GM21515 (cell line): ENCODE results near the gene RGMA.
A peak's percentile ranks its signal among the peaks of the same experiment; 100 is the strongest.
"Not testable (repeated sequence)": the region's sequence is repeated elsewhere in the genome, so short reads cannot be mapped to it uniquely, and the experiment has no call there.

ENCODE experiments used
- ATAC-seq: cut with Tn5 transposase; IDR thresholded peaks from one replicate; pipeline ENCODE4 v1.9.1; 2021; ENCODE audit not compliant: unreplicated experiment

RGMA gene

DNA sequence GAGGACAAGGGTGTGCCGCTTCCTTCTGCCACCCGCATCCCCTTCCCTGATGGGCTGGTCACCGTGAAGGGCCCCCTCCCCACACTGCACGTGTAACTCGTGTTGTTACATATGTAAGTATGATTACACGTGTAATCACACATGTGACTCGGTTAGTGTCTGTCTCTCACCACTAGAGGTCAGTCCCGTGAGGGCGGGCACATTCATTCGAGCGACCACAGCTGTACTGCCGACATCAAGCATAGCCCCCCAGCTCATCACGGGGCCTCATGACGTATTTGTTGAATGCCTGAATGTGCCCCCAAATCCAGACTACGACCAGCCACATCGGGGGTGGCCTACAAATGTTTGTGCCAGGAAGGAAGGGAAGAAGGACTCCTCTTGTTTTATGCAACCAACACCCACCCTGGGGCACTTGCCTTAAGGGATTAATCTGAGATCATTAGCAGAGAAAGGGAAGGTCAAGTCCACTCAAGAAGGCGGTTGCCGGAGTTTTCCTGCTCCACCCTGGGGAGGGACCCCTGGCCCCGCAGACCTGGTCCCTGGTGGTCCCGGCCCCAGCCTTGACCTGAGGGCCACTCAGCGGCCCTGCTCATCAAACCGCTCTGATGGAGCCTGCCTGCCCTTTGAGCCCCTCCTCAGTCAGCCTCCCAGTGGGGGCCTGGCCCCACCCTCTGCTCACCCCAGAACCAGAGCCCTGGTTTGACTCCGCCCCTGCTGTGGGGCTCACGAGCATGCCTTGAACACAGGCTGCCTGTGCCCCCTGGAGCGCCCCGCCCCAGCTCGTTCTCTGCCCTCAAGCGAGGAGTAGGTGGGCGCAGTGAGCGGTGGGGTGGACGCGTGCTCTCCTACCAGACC is 52.8 kb downstream of the RGMA start:
- ATAC-seq, result peak; percentile 67

- ATAC-seq, result no peak
These were observed 53.7 kb downstream of the RGMA start for GRCh38 chr15:93035092-93035915.

DNA sequence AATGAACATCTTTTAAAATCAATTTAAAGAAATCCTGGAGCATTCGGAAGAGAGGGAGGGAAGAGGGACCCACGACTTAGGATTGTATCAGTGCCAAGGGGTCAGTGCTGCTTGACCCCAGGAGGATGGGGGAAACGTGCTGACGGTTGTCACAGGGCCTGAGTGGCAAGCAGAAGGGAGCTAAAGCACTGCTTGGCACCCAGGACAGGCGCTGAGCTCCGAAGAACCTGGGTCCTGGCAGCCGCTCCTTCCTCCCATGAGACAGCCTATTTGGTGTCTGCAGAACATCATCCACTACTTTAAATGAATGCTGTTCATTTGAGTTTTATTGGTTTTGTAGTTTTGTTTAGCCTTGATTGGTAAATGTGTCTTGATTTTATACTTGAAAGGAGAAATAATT is 54.5 kb downstream of the RGMA start:
- ATAC-seq, result no peak

GRCh38 chr15:93033434-93034045 is 55.5 kb downstream of the RGMA start:
- no peak for ATAC-seq

- not testable (repeated sequence) for ATAC-seq
These were observed 56.4 kb downstream of the RGMA start for GRCh38 chr15:93032515-93033206.

GRCh38 chr15:93031557-93032384 is 57.2 kb downstream of the RGMA start:
- not testable (repeated sequence) for ATAC-seq

- no peak for ATAC-seq
These were observed 57.9 kb downstream of the RGMA start for GRCh38 chr15:93031103-93031464.

DNA sequence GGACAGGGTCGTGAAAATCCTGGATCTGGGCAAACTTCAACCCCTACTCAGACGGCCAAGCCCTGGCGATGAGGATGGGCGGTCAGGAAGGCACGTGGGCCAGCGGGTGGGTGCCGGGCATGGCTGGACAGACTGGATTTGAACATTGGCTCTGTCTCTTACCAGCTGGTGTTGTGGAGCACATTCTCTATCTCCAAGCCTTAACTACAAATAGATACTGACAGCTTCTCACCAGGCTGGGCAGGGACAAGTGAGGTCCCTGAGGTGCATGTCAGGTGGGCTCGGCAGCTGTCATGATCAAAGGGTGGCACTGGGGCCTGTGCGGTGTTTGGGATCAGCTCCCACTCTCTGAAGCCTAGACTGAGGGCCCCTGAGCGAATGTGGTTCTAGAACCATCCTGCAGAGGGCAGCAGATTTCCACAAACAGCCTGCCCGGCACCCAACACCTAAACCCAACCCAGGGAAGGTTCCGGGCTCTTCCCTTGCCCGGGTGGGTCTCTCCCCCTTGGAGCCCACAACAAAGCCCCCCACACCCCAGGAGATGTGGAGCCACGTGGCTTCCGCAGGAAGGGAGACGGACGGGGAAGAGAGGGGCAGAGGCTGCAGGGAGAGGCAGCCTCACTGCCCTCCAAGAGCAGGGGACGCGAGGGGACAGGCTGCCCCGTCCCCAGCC is 58.4 kb downstream of the RGMA start:
- ATAC-seq, result peak; percentile 73

GRCh38 chr15:93029836-93030429 is 59.1 kb downstream of the RGMA start:
- no peak for ATAC-seq

GRCh38 chr15:93029214-93029835 is 59.7 kb downstream of the RGMA start:
- no peak for ATAC-seq

DNA sequence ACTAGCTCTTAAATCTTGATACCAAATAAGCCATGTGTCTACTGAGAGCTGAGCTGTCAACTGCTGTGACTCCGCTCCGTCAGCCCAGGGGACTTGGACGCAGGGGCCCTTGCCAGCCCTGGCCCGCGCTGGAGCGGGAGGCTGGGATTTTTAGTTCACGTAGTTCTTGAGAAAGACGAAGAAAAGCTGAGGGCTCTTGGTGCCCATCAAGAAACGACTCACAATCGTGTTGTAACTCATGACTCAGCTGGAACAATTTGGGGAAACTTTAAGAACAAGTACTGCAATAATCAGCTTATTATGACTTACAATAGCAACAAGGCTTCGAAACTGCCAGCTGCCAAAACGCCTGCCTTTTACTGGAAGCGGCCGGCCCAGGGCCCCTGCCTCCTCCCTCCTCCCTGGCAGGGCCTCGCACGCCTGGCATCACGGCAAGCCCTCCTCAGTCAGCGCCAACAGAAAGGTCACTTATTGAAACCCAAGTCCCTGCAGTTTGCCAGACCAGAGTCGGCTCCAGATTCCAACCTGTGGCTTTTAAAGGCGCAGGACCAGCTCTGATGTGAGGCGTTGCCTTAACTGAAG is 60.3 kb downstream of the RGMA start:
- no peak for ATAC-seq

- ATAC-seq, result no peak
These were observed 60.8 kb downstream of the RGMA start for GRCh38 chr15:93028111-93028631.

DNA sequence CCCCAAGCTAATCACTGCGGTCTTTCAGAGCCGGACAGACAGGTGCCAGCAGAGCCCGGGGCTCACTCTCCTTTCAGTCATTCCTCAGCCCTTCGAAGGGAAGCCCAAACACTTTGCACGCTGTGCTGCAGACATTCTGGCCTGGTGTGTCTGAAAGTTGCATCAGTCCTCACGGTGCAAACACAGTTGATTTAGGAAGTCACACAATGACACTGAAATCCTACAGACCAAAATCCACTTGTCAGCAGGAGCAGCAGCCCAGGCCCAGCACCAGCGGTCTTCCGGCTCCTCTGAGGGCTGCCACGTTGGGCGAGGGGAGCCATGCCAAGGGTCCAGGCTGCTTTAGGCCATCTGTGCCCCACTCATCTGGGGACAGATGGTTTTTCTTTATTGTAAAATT is 61.6 kb downstream of the RGMA start:
- ATAC-seq, result no peak

- no peak for ATAC-seq
These were observed 62.6 kb downstream of the RGMA start for GRCh38 chr15:93026380-93026817.

DNA sequence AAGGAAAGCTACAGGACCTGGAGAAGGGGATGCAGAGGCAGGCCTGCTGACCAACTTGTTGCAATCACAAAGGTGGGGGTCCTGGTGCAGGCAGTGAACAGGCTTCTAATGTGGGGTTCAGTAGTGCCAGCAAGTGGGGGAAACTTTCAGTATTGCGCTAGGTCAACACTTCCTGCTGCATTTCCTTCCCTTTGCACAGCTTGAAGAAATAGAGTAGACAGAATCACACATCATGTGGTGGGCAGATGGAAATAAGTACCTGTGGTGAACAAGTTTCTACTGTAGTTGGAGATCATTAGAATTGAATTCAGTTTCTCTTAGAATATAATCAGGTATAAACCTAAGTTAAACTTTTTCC is 63.4 kb downstream of the RGMA start:
- no peak for ATAC-seq

GRCh38 chr15:93024716-93025624 is 64.0 kb downstream of the RGMA start:
- no peak for ATAC-seq

- no peak for ATAC-seq
These were observed 64.7 kb downstream of the RGMA start for GRCh38 chr15:93024293-93024692.
